ENCODE results near the gene DENND1A. TPM values are rescaled to one million over a fixed set of nuclear protein-coding genes. Genes with fewer than 3 reads are reported as not detected.
"Not testable (repeated sequence)": the region's sequence is repeated elsewhere in the genome, so short reads cannot be mapped to it uniquely, and the experiment has no call there.

DENND1A gene
- total RNA-seq, 1 donor from 2014 or later: 19.9 TPM

DNA sequence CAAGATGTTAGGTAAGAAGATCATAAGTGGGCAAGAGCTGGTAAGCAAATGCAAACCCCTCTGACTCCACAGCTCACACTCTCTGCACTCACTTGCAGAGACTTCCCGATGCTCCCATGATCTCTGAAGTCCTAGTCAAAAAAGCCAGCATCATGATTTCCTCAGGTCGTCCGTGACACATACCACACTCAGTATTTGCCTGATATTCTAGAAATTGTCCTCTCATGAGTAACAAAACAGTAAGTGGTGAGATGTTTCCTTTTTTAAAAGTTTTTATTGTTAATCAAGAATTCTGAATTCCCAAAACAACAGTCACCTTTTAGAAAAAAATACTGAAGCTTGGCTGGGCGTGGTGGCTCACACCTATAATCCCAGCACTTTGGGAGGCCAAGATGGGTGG, 194.6 kb downstream of the DENND1A start:
- H3K9me3 Mint-ChIP-seq: peaks cover 2% of the 10 kb centered on the region
- DNase-seq (ENCODE audit: extremely low spot score, unreplicated experiment): no peak
- peaks cover 8% of the 10 kb centered on the region for H3K4me1 Mint-ChIP-seq (ENCODE audit: unreplicated experiment)
- no peak overlapping the region for H3K4me3 Mint-ChIP-seq
- TF ChIP-seq, protein P1, sequence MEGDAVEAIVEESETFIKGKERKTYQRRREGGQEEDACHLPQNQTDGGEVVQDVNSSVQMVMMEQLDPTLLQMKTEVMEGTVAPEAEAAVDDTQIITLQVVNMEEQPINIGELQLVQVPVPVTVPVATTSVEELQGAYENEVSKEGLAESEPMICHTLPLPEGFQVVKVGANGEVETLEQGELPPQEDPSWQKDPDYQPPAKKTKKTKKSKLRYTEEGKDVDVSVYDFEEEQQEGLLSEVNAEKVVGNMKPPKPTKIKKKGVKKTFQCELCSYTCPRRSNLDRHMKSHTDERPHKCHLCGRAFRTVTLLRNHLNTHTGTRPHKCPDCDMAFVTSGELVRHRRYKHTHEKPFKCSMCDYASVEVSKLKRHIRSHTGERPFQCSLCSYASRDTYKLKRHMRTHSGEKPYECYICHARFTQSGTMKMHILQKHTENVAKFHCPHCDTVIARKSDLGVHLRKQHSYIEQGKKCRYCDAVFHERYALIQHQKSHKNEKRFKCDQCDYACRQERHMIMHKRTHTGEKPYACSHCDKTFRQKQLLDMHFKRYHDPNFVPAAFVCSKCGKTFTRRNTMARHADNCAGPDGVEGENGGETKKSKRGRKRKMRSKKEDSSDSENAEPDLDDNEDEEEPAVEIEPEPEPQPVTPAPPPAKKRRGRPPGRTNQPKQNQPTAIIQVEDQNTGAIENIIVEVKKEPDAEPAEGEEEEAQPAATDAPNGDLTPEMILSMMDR (conservative IDR thresholded peaks at IDR 0.05): no peak
- no peak overlapping the region for H3K27ac Mint-ChIP-seq
- H3K27me3 Mint-ChIP-seq: no peaks in the 10 kb centered on the region
- peaks cover 4% of the 10 kb centered on the region for H3K36me3 Mint-ChIP-seq

DNA sequence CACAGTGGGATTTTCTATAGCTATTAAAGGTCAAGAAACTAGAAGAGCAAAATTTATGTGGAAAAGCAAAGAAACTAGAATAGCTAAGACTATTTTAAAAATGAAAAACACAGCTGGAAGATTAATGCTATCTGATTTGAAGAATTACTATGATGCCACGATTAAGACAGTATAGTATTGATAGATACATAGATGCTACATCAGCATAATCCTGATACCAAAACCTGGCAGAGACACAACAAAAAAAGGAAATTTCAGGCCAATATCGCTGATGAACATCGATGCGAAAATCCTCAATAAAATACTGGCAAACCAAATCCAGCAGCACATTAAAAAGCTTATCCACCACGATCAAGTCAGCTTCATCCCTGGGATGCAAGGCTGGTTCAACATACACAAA, 201.4 kb downstream of the DENND1A start:
- not testable (repeated sequence) for H3K4me3 Mint-ChIP-seq; H3K27ac Mint-ChIP-seq; H3K4me1 Mint-ChIP-seq (ENCODE audit: unreplicated experiment); DNase-seq (ENCODE audit: extremely low spot score, unreplicated experiment); H3K27me3 Mint-ChIP-seq
- Mint-ChIP-seq H3K9me3 (peaks cover 16% of the 10 kb centered on the region), H3K36me3 (peaks cover 13% of the 10 kb centered on the region)

DNA sequence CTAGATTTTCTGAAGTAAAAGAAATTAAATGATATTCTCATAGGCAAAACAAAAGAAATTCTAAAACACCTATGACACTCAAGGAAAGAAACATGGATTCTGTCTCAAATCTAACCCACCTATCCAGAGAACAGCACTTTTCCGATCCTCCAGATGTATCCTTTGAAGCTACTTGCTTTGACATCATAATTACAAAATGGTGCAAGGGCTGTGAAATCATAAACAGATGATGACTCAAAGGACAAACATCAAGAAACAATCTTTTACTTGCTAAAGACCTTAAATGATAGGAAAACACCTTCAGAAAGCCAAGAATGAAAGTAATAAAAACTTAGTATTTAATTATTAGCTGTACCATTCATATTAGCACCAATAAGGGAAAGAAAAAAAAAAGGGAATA, 202.6 kb downstream of the DENND1A start:
- no peak overlapping the region for H3K4me3 Mint-ChIP-seq
- H3K4me1 Mint-ChIP-seq (ENCODE audit: unreplicated experiment): no peaks in the 10 kb centered on the region
- peaks cover 13% of the 10 kb centered on the region for H3K36me3 Mint-ChIP-seq
- H3K9me3 Mint-ChIP-seq: peaks cover 18% of the 10 kb centered on the region
- DNase-seq (ENCODE audit: extremely low spot score, unreplicated experiment): no peak
- no peak overlapping the region for H3K27ac Mint-ChIP-seq
- TF ChIP-seq, protein P1 (conservative IDR thresholded peaks at IDR 0.05): no peak
- no peaks in the 10 kb centered on the region for H3K27me3 Mint-ChIP-seq

DNA sequence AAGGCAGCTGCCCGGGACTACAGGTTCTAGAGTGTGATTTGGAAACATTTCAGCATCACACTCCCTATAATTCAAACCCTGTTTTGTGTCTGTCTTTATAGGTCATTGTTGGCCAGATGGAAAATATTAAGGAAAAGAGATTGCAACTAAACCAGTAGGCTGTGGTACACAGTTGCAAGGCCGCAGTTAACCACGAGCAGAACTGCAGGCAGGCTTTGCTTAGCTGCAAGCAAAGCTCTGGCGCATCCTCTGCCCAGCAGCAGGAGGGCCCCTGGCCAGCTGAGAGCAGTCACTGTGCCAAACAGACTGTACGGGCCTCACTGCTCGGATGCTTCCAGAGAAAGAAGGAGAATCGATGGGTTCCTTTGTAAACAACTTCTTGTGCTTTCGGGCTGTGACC, 204.5 kb downstream of the DENND1A start:
- TF ChIP-seq, protein P1 (conservative IDR thresholded peaks at IDR 0.05): no peak
- Mint-ChIP-seq H3K4me1 (ENCODE audit: unreplicated experiment) (no peaks in the 10 kb centered on the region), H3K4me3 (no peak overlapping the region), H3K27me3 (no peaks in the 10 kb centered on the region), H3K9me3 (peaks cover 20% of the 10 kb centered on the region), H3K36me3 (peaks cover 23% of the 10 kb centered on the region), H3K27ac (no peak overlapping the region)
- no peak for DNase-seq (ENCODE audit: extremely low spot score, unreplicated experiment)

DNA sequence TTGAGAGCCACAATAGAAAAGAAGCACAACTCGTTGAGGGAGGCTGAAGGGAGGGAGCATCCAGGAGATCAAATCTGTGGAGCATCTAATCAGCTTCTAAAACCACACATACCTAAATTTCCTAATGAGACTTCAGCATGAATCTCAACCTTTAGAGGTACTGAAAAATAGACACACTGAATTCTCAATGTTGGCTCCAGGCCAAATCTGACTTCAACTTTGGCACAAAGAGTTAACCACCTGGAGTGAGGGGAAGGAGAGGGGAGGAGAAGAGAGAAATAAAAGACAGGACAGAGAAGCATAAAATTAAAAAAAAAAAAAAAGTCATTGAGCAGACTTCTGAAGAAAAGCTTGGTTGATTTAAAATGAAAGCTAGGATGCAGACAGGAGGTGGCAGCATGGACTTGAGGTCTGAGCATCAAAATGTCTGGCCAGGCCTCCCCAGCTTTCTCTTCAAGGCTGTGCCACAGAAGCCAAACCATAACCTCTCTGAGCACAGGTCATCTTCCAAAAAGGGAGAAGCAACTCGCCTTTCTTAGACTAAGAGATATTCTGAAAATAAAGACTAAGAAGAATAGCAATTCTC, 205.6 kb downstream of the DENND1A start:
- TF ChIP-seq, protein P1 (conservative IDR thresholded peaks at IDR 0.05): no peak
- Mint-ChIP-seq H3K4me1 (ENCODE audit: unreplicated experiment) (no peaks in the 10 kb centered on the region), H3K27me3 (no peaks in the 10 kb centered on the region), H3K27ac (no peak overlapping the region), H3K4me3 (no peak overlapping the region), H3K36me3 (peaks cover 22% of the 10 kb centered on the region), H3K9me3 (peaks cover 13% of the 10 kb centered on the region)
- no peak for DNase-seq (ENCODE audit: extremely low spot score, unreplicated experiment)

DNA sequence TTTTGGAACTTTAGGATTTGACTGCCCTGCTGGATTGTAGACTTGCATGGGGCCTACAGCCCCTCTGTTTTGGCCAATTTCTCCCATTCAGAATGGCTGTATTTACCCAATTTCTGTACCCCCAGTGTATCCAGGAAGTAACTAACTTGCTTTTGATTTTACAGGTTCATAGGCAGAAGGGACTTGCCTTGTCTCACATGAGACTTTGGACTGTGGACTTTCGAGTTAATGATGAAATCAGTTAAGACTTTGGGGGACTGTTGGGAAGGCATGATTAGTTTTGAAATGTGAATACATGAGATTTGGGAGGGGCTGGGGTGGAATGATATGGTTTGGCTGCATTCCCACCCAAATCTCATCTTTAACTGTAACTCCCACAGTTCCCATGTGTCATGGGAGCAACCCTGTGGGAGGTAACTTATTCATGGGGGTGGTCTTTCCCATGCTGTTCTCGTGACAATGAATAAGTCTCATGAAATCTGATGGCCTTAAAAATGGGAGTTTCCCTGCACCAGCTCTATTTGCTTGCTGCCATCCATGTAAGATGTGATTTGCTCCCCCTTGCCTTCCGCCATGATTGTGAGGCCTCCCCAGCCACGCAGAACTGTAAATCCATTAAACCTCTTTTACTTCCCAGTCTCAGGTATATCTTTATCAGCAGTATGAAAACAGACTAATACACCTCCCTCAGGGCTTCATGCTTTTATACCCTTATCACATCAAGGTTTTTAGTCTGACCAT, 206.6 kb downstream of the DENND1A start:
- DNase-seq (ENCODE audit: extremely low spot score, unreplicated experiment): no peak
- H3K4me3 Mint-ChIP-seq: no peak overlapping the region
- peaks cover 13% of the 10 kb centered on the region for H3K9me3 Mint-ChIP-seq
- peaks cover 20% of the 10 kb centered on the region for H3K36me3 Mint-ChIP-seq
- no peaks in the 10 kb centered on the region for H3K4me1 Mint-ChIP-seq (ENCODE audit: unreplicated experiment)
- TF ChIP-seq, protein P1 (conservative IDR thresholded peaks at IDR 0.05): no peak
- H3K27me3 Mint-ChIP-seq: no peaks in the 10 kb centered on the region
- no peak overlapping the region for H3K27ac Mint-ChIP-seq
